Transverse colon (tissue), 4 donors: ENCODE measurements around the gene METTL13. TPM values are rescaled to one million over a fixed set of nuclear protein-coding genes. Genes with fewer than 3 reads are reported as not detected.

Source experiments
- DNase-seq: peaks from one replicate; pipeline ENCODE4 v3.0.0-alpha.2; 2019
- H3K27ac ChIP-seq, 4 donors: fragments of 200-600 bp; sonication (generic); 2 replicates each; pipeline ENCODE4 v1.5.1; 2016 to 2018; ENCODE audit warnings: inconsistent platforms in 4 of 4
- H3K27me3 ChIP-seq: fragments of 200-600 bp; sonication (generic); 2 replicates; pipeline ENCODE4 v1.5.1; 2017; ENCODE audit warnings: inconsistent platforms
- H3K36me3 ChIP-seq, 4 donors: fragments of 200-600 bp; sonication (generic); 2 replicates each; pipeline ENCODE4 v1.5.1; 2017 to 2019; ENCODE audit warnings: inconsistent platforms in 4 of 4
- H3K4me1 ChIP-seq, 4 donors: fragments of 200-600 bp; sonication (generic); 2 replicates each; pipeline ENCODE4 v1.5.1; 2017 to 2020; ENCODE audit warnings: inconsistent platforms in 4 of 4
- H3K4me3 ChIP-seq, 4 donors: fragments of 200-600 bp; sonication (generic); 1 replicate in 1 of 4; 2 replicates in 3 of 4; pipeline versions ENCODE4 v1.5.1 to v1.6.1; 2017 to 2019; ENCODE audit warnings: inconsistent platforms in 4 of 4
- H3K9me3 ChIP-seq, 2 donors: fragments of 200-600 bp; sonication (generic); 2 replicates each; pipeline ENCODE4 v1.5.1; 2017 to 2019; ENCODE audit warnings: inconsistent platforms in 2 of 2
- EP300 ChIP-seq: sonication (generic); formaldehyde crosslinking; IDR thresholded peaks from one replicate; pipeline ENCODE4 v1.6.1; 2017; ENCODE audit warnings: antibody characterized with exemption, low read depth
- POLR2A ChIP-seq: fragments of 450-650 bp; IDR thresholded peaks from one replicate; pipeline ENCODE4 v1.6.1; 2016; ENCODE audit warnings: antibody characterized with exemption, mild to moderate bottlenecking, moderate library complexity
- POLR2AphosphoS5 ChIP-seq, 3 donors: sonication (generic); formaldehyde crosslinking; IDR thresholded peaks; one replicate each; pipeline ENCODE4 v1.6.1; 2016; ENCODE audit warnings: antibody characterized with exemption in 3 of 3
- WGBS, 2 donors: methylation state at CpG; one replicate each; pipeline ENCODE4 v1.1.5; 2018; ENCODE audit warnings: low coverage in 1 of 2; 5-methylcytosine and 5-hydroxymethylcytosine counted together
- in situ Hi-C, 4 donors: fragments of 200-750 bp; cut with MboI; loops; one replicate each; pipeline versions ENCODE4 v1.15.0 to v1.15.1; 2017; ENCODE audit warnings: low sequenced_read_pairs in 3 of 4, low pct_ligation_motif_present in 1 of 4, low pct_unique_long_range_greater_than_20kb in 1 of 4
- intact Hi-C: fragments of 100-400 bp; cut with DNase I; formaldehyde crosslinking; loops from one replicate; pipeline ENCODE4 v1.15.1; 2023; ENCODE audit warnings: low total_unique reads
- total RNA-seq, 4 donors: library from RNA; depleted of rRNA; stranded (reverse); fragments of >200 nt; gene quantifications; one replicate each; pipeline ENCODE4 v1.1.0, GENCODE V29; 2016
- TF ChIP-seq, protein P1 (sequence below), 5 experiments: fragments of 200-600 bp in 3 of 5; fragments of 450-650 bp in 2 of 5; sonication (generic) in 3 of 5; IDR thresholded peaks; 1 replicate in 2 of 5; 2 replicates in 3 of 5; pipeline ENCODE4 v1.5.1; 2016 to 2017; ENCODE audit warnings: antibody characterized with exemption in 5 of 5, inconsistent platforms in 3 of 5, mild to moderate bottlenecking in 2 of 5, moderate library complexity in 1 of 5

Gene METTL13
- total RNA-seq, 4 donors from 2014 or later: 10.5 to 80.8 (median 25.8) TPM

DNA sequence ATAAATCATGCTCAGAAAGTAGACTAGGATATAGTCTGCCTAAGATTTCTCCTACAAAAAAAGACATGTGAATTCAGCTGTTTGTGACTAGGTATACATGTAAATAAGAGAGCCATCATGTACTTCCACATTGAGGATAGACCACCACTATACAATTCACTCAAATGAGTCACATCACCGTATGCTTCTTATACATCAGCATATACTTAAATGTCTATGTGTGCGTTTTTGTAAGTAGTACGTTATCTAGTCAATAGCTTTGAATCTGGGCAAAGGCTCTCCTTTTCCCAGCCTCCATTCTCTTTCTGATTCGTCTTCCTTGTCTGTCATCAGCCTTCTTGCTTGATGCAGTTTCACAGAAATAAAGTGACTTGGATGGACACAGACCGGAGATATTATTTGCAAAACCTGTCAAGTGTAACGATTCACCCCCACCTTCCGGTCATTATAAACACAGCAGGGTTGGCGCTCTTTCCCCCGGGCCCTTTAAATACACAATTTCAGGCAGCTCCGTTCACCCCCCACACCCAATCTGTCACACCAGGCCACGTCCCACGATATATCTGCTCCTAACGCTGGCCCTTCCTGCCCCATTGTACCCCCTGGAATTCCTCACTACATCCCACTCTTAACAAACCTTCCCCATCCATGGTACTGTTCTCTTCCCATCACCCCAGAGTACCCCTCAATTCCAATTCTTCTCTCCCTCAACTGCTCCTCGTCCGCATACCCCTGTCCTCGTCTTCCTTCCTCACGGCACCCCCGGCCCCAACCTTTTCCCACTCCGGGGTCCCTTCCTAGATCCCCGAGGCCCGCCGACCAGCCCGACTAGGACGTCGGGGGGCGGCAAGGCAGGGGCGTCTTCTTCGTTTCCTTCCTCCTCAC is 40.2 kb upstream of the METTL13 start:
- Histone ChIP-seq H3K36me3 (peaks cover 0 to 21% (median 6%) of the 10 kb centered on the region in 4 donors), H3K9me3 (no peaks in the 10 kb centered on the region), H3K27me3 (no peaks in the 10 kb centered on the region), H3K4me3 (peak overlapping the region; percentile 80 to 99 (median 84)), H3K27ac (peak overlapping the region; percentile 90 to 99 (median 96)), H3K4me1 (peaks cover 10 to 34% (median 15%) of the 10 kb centered on the region in 4 donors)
- peak; percentile 47 for DNase-seq
- TF ChIP-seq, protein P1, sequence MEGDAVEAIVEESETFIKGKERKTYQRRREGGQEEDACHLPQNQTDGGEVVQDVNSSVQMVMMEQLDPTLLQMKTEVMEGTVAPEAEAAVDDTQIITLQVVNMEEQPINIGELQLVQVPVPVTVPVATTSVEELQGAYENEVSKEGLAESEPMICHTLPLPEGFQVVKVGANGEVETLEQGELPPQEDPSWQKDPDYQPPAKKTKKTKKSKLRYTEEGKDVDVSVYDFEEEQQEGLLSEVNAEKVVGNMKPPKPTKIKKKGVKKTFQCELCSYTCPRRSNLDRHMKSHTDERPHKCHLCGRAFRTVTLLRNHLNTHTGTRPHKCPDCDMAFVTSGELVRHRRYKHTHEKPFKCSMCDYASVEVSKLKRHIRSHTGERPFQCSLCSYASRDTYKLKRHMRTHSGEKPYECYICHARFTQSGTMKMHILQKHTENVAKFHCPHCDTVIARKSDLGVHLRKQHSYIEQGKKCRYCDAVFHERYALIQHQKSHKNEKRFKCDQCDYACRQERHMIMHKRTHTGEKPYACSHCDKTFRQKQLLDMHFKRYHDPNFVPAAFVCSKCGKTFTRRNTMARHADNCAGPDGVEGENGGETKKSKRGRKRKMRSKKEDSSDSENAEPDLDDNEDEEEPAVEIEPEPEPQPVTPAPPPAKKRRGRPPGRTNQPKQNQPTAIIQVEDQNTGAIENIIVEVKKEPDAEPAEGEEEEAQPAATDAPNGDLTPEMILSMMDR (IDR thresholded peaks at IDR 0.05): peak in 2 of 5 experiments; percentile 12 to 25
- no peak for TF ChIP-seq POLR2A
- TF ChIP-seq POLR2AphosphoS5 (IDR thresholded peaks at IDR 0.05): no peak
- TF ChIP-seq EP300: no peak
- intact Hi-C loops: no loop called here
- 1% methylated on average over 15 to 28 of the region's 28 CpGs for WGBS, 2 donors
- in situ Hi-C loops: no loop called here

DNA sequence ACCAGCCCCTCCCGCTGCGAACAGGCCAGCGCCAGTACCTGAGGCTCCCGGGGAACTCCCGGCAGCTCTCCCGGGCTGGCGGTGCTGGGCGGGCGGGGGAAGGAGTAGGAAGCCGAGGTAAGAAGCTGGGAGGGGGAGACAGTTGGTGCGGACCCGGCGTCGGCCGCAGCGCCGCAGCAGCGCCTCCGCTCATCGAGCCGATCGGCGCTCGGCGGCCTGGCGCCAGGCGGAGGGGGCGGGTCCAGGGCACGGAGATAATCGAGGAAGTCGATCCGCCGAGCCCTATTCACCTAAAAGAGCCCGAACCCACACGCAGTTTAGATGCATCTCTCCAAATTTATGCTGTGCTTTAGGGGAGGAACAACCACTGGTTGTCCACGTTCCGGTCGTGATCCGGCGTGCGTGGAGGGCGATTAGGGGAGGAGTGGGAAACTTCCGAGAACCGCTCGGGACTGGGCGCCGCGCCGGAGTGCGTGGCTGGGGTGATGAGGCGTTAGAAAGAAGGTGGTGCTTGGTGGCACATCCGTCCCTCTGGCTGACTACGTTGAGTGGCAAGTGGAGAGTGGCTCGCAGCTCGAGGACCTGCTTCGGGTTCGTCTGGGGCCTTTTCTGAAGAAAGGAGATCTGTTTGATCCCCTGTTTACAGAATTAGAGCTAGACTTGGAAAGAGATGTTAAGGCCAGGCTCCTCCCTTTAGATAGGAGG is 39.4 kb upstream of the METTL13 start, which contains the start of gene VAMP4:
VAMP4 (minus strand) TSS at position 194 of the 705 bp plus-strand sequence. CDS start 3,651 bp downstream, outside the sequence.
- intact Hi-C loops: loop anchor here (2.0 kb wide), 1 partner anchor 39 kb away; the partner anchor contains the start of gene METTL13
- Histone ChIP-seq H3K4me1 (peaks cover 10 to 34% (median 15%) of the 10 kb centered on the region in 4 donors), H3K27ac (peak within 1 kb of the TSS; percentile 90 to 99 (median 96)), H3K27me3 (no peaks in the 10 kb centered on the region), H3K9me3 (no peaks in the 10 kb centered on the region), H3K4me3 (peak within 1 kb of the TSS; percentile 80 to 99 (median 84)), H3K36me3 (peaks cover 0 to 13% (median 2%) of the 10 kb centered on the region in 4 donors)
- in situ Hi-C loops: no loop called here
- DNase-seq: peak; percentile 91
- WGBS, 2 donors: 0 to 1% methylated on average over 2 to 55 of the region's 57 CpGs
- TF ChIP-seq, protein P1 (IDR thresholded peaks at IDR 0.05): peak in 1 of 5 experiments; percentile 6
- TF ChIP-seq POLR2AphosphoS5 (IDR thresholded peaks at IDR 0.05) (peak; percentile 89 to 96 (median 94)), EP300 (no peak), POLR2A (peak; percentile 90)

DNA sequence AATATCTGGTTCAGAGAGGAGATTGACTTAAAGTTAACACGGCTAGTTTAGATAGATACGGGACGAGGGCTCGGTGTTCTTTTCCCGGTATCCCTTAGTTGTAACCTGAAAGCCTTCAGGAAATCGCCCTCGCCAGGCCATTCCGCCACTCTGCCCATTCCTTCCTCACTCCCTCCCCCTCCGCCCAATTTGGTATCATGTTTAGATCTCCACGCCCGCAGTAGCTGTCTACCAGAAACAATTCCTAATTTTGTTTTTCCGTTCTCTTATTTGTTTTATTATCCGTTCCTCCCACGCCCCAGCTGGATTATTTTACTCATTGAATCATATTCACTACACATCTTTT is 38.9 kb upstream of the METTL13 start:
- DNase-seq: peak; percentile 49
- H3K4me3 ChIP-seq: peak overlapping the region; percentile 80 to 99 (median 84)
- no peak for TF ChIP-seq POLR2AphosphoS5 (IDR thresholded peaks at IDR 0.05)
- no peak for TF ChIP-seq POLR2A
- no peak for TF ChIP-seq EP300
- TF ChIP-seq, protein P1 (IDR thresholded peaks at IDR 0.05): no peak
- H3K27ac ChIP-seq: peak overlapping the region; percentile 90 to 99 (median 96)
- WGBS, 2 donors: 0% methylated on average over 10 to 14 of the region's 14 CpGs
- peaks cover 10 to 34% (median 15%) of the 10 kb centered on the region in 4 donors for H3K4me1 ChIP-seq
- H3K36me3 ChIP-seq: peaks cover 0 to 7% (median 0%) of the 10 kb centered on the region in 4 donors
- intact Hi-C loops: loop anchor here (2.0 kb wide), 1 partner anchor 38 kb away; the partner anchor contains the start of gene METTL13
- no peaks in the 10 kb centered on the region for H3K9me3 ChIP-seq
- in situ Hi-C loops: no loop called here
- no peaks in the 10 kb centered on the region for H3K27me3 ChIP-seq
